Loucy (cell line): ENCODE data around the gene MGAM2.

Experiments used
- H2AFZ ChIP-seq: fragments of 200-600 bp; sonication (generic); 2 replicates; pipeline ENCODE4 v1.6.0; 2016; ENCODE audit warnings: antibody characterized with exemption, mild to moderate bottlenecking, low read length, moderate library complexity
- H3F3A ChIP-seq: fragments of 200-600 bp; 2 replicates; pipeline ENCODE4 v1.6.0; 2016; ENCODE audit warnings: antibody characterized with exemption, low read depth, mild to moderate bottlenecking
- H3K27me3 ChIP-seq: fragments of 200-600 bp; sonication (generic); 2 replicates; pipeline ENCODE4 v1.6.1; 2014; ENCODE audit warnings: low read length, mild to moderate bottlenecking; ENCODE audit not compliant: insufficient read depth, poor library complexity, severe bottlenecking
- H3K36me3 ChIP-seq: fragments of 200-600 bp; sonication (generic); 2 replicates; pipeline ENCODE4 v1.6.1; 2016; ENCODE audit warnings: low read length; ENCODE audit not compliant: insufficient read depth
- H3K4me1 ChIP-seq: fragments of 200-600 bp; sonication (generic); 2 replicates; pipeline ENCODE4 v1.5.1; 2014; ENCODE audit warnings: low read length, mild to moderate bottlenecking; ENCODE audit not compliant: insufficient read depth, poor library complexity, severe bottlenecking
- H3K4me2 ChIP-seq: fragments of 200-600 bp; sonication (generic); 2 replicates; pipeline ENCODE4 v1.6.0; 2014; ENCODE audit warnings: antibody characterized with exemption, low read length, low read depth, mild to moderate bottlenecking; ENCODE audit not compliant: poor library complexity, severe bottlenecking
- H3K4me3 ChIP-seq: fragments of 200-600 bp; sonication (generic); 2 replicates; pipeline ENCODE4 v1.5.1; 2014; ENCODE audit warnings: low read length, mild to moderate bottlenecking, mixed read lengths; ENCODE audit not compliant: poor library complexity, severe bottlenecking
- H3K79me2 ChIP-seq: fragments of 200-600 bp; sonication (generic); 2 replicates; pipeline ENCODE4 v1.6.1; 2014; ENCODE audit warnings: low read length; ENCODE audit not compliant: insufficient read depth
- H3K9ac ChIP-seq: fragments of 200-600 bp; sonication (generic); 2 replicates; pipeline ENCODE4 v1.6.0; 2014; ENCODE audit warnings: mild to moderate bottlenecking, low read depth, low read length, moderate library complexity; ENCODE audit not compliant: poor library complexity, severe bottlenecking
- H3K9me2 ChIP-seq: fragments of 200-600 bp; sonication (generic); replicated peaks from 2 replicates; pipeline ENCODE4 v1.6.1; 2016; ENCODE audit warnings: low read depth, low read length, mixed read lengths
- H3K9me3 ChIP-seq: fragments of 200-600 bp; sonication (generic); 2 replicates; pipeline ENCODE4 v1.6.1; 2014; ENCODE audit warnings: mild to moderate bottlenecking, antibody characterized with exemption, low read length, low read depth; ENCODE audit not compliant: insufficient read depth
- H4K20me1 ChIP-seq: fragments of 200-600 bp; sonication (generic); 2 replicates; pipeline ENCODE4 v1.6.0; 2014; ENCODE audit warnings: antibody characterized with exemption, low read length, mild to moderate bottlenecking; ENCODE audit not compliant: insufficient read depth, poor library complexity, severe bottlenecking
- EZH2phosphoT487 ChIP-seq: fragments of 200-600 bp; IDR thresholded peaks from 2 replicates; pipeline ENCODE4 v1.6.1; 2018; ENCODE audit warnings: antibody characterized with exemption, mild to moderate bottlenecking, moderate library complexity, borderline replicate concordance
- TF ChIP-seq, protein P1 (sequence below): fragments of 200-600 bp; sonication (generic); conservative IDR thresholded peaks from 2 replicates; pipeline ENCODE4 v1.5.1; 2014; ENCODE audit warnings: mild to moderate bottlenecking, antibody characterized with exemption, low read length

MGAM2 gene

DNA sequence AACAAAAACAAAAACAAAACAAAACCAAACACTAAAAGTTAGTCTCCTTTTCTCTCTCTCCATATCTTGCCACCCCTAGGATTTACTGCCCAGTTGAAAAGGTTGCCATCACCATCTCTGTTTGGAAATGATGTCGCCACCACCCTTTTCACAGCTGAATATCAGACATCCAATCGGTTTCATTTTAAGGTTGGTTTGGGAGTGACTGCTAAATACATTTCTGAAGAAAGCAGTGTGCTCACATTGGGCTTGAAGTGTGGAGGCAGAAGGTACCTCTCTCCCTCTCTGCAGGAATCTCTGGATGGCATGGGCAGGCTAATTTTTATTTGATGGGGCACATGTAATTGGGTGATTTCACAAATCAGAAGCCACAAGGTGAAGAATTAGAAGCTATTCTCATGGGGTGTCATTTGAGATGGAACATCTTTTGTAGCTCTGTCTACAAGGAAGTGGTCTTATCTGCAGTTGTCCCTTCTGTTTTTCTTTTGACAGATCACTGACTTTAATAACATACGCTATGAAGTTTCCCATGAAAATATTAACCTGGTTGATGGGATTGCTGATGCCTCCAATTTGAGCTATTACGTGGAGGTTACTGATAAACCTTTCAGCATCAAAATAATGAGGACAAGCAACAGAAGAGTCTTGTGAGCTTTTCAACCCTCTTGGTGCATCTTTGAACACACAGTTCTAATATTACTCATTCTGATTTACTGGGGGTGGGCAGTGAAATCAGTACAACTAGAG is 20.1 kb downstream of the MGAM2 start:
- Histone ChIP-seq H3F3A (no peaks in the 10 kb centered on the region), H3K79me2 (no peaks in the 10 kb centered on the region), H3K27me3 (peaks cover 3% of the 10 kb centered on the region), H2AFZ (no peak overlapping the region; the same call in 1 of the 2 replicates), H3K9me2 (no peaks in the 10 kb centered on the region), H3K4me3 (no peak overlapping the region), H3K9ac (no peak overlapping the region), H3K9me3 (no peaks in the 10 kb centered on the region), H4K20me1 (no peaks in the 10 kb centered on the region), H3K4me1 (no peaks in the 10 kb centered on the region), H3K4me2 (no peak overlapping the region), H3K36me3 (no peaks in the 10 kb centered on the region)
- TF ChIP-seq, protein P1, sequence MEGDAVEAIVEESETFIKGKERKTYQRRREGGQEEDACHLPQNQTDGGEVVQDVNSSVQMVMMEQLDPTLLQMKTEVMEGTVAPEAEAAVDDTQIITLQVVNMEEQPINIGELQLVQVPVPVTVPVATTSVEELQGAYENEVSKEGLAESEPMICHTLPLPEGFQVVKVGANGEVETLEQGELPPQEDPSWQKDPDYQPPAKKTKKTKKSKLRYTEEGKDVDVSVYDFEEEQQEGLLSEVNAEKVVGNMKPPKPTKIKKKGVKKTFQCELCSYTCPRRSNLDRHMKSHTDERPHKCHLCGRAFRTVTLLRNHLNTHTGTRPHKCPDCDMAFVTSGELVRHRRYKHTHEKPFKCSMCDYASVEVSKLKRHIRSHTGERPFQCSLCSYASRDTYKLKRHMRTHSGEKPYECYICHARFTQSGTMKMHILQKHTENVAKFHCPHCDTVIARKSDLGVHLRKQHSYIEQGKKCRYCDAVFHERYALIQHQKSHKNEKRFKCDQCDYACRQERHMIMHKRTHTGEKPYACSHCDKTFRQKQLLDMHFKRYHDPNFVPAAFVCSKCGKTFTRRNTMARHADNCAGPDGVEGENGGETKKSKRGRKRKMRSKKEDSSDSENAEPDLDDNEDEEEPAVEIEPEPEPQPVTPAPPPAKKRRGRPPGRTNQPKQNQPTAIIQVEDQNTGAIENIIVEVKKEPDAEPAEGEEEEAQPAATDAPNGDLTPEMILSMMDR: no peak
- no peak for TF ChIP-seq EZH2phosphoT487

DNA sequence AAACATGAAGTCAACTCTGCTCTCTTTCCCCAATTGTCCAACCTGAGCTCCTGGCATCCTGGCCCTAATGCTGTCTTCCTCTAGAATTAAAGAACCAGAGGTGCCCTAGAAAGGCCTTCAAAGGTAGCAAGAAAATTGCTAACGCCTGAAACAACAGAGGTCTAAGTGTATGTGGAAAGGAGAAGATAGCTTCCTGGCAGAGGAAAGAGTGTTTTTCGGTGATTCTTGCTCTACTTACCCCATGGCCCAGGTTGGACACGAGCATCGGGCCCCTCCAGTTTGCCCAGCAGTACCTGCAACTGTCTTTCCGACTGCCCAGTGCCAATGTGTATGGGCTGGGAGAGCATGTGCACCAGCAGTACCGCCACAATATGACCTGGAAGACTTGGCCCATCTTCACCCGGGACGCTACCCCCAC is 22.2 kb downstream of the MGAM2 start:
- H3K4me2 ChIP-seq: no peak overlapping the region
- no peaks in the 10 kb centered on the region for H3K36me3 ChIP-seq
- peaks cover 9% of the 10 kb centered on the region for H3K27me3 ChIP-seq
- no peaks in the 10 kb centered on the region for H3K9me2 ChIP-seq
- H3K79me2 ChIP-seq: no peaks in the 10 kb centered on the region
- no peaks in the 10 kb centered on the region for H3K9me3 ChIP-seq
- H4K20me1 ChIP-seq: no peaks in the 10 kb centered on the region
- H2AFZ ChIP-seq: no peak overlapping the region
- H3K4me3 ChIP-seq: no peak overlapping the region
- no peak overlapping the region for H3K9ac ChIP-seq
- H3F3A ChIP-seq: no peaks in the 10 kb centered on the region
- no peaks in the 10 kb centered on the region for H3K4me1 ChIP-seq
- TF ChIP-seq EZH2phosphoT487: no peak
- TF ChIP-seq, protein P1: no peak

DNA sequence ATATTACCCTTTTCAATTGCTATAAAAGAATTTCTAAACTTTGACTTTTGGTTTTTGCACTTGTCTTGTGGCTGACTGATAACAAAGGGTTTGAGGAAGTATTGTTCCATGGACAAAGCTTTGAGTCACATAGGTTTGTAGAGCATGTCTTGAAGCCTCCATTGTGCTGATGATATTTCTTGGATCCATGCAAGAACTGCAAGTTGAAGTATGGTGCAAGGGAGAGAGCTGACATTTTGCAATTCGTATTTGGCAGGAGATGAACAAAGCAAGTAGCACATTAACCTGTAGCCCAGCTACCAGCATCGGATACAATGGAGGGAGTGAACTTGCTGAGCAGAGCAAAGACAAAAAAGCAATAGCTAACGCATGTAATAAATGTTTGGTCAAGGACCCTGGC is 23.4 kb downstream of the MGAM2 start:
- 0 out of 2 replicates have a peak overlapping the region, but pooled peaks have one; percentile 57 for H2AFZ ChIP-seq
- H4K20me1 ChIP-seq: no peaks in the 10 kb centered on the region

More for the DNA sequence above, 23.4 kb downstream of the MGAM2 start:
- H3K79me2 ChIP-seq: no peaks in the 10 kb centered on the region
- no peak overlapping the region for H3K4me2 ChIP-seq
- H3K27me3 ChIP-seq: peaks cover 9% of the 10 kb centered on the region
- TF ChIP-seq, protein P1: no peak
- TF ChIP-seq EZH2phosphoT487: no peak
- H3K4me1 ChIP-seq: no peaks in the 10 kb centered on the region
- H3K9me2 ChIP-seq: no peaks in the 10 kb centered on the region
- H3K4me3 ChIP-seq: no peak overlapping the region
- H3K9ac ChIP-seq: no peak overlapping the region
- no peaks in the 10 kb centered on the region for H3K9me3 ChIP-seq
- H3F3A ChIP-seq: no peaks in the 10 kb centered on the region
- no peaks in the 10 kb centered on the region for H3K36me3 ChIP-seq
